OCI-LY3 (cell line): ENCODE measurements around the gene TACC2.

ENCODE experiments used
- H2AFZ ChIP-seq: fragments of 200-600, 300-600 bp; shearing (Covaris generic); 2 replicates; pipeline ENCODE4 v1.6.0; 2014; ENCODE audit warnings: antibody characterized with exemption, low read depth, low read length
- H3K27ac ChIP-seq: fragments of 200-600, 300-600 bp; sonication (generic); 2 replicates; pipeline ENCODE4 v1.5.1; 2014; ENCODE audit warnings: mild to moderate bottlenecking, low read length, moderate library complexity, mixed read lengths
- H3K27me3 ChIP-seq: fragments of 200-600, 300-600 bp; sonication (generic); 2 replicates; pipeline ENCODE4 v1.6.1; 2014; ENCODE audit warnings: low read depth, low read length, mixed read lengths
- H3K36me3 ChIP-seq: fragments of 200-600, 300-600 bp; sonication (generic); replicated peaks from 2 replicates; pipeline ENCODE3; 2014; ENCODE audit warnings: low read depth, low read length, mixed read lengths
- H3K4me1 ChIP-seq: fragments of 300-600, 200-600 bp; sonication (generic); 2 replicates; pipeline ENCODE4 v1.6.1; 2014; ENCODE audit warnings: low read length, mixed read lengths
- H3K4me2 ChIP-seq: fragments of 200-600, 300-600 bp; sonication (generic); 2 replicates; pipeline ENCODE4 v1.6.1; 2014; ENCODE audit warnings: low read length, mixed read lengths
- H3K4me3 ChIP-seq: fragments of 300-600, 200-600 bp; sonication (generic); 2 replicates; pipeline ENCODE4 v1.5.1; 2014; ENCODE audit warnings: antibody characterized with exemption, mild to moderate bottlenecking, low read length, moderate library complexity
- H3K79me2 ChIP-seq: fragments of 300-600, 200-600 bp; shearing (Covaris generic); 2 replicates; pipeline ENCODE4 v1.6.1; 2014; ENCODE audit warnings: mild to moderate bottlenecking, low read length, mixed read lengths
- H3K9ac ChIP-seq: fragments of 300-600, 200-600 bp; shearing (Covaris generic); 2 replicates; pipeline ENCODE4 v1.6.0; 2014; ENCODE audit warnings: mild to moderate bottlenecking, low read length, moderate library complexity
- H3K9me3 ChIP-seq: fragments of 200-600, 300-600 bp; shearing (Covaris generic); 2 replicates; pipeline ENCODE4 v1.6.1; 2014; ENCODE audit warnings: low read length, mixed read lengths; ENCODE audit not compliant: insufficient read depth
- H4K20me1 ChIP-seq: fragments of 200-600, 300-600 bp; sonication (generic); 2 replicates; pipeline ENCODE4 v1.6.1; 2016; ENCODE audit warnings: low read length, mixed read lengths; ENCODE audit not compliant: insufficient read depth
- CTCF ChIP-seq: fragments of 200-600, 300-600 bp; sonication (generic); IDR thresholded peaks from 2 replicates; pipeline ENCODE4 v1.5.1; 2014; ENCODE audit warnings: antibody characterized with exemption, low read length, low read depth
- EZH2phosphoT487 ChIP-seq: fragments of 200-600 bp; shearing (Covaris generic); IDR thresholded peaks from 2 replicates; pipeline ENCODE4 v1.6.1; 2018; ENCODE audit warnings: antibody characterized with exemption, mixed run types, low read depth

Gene TACC2

GRCh38 chr10:122301055-122301810 lies 312.3 kb downstream of the TACC2 start:
- TF ChIP-seq EZH2phosphoT487 (no peak), CTCF (no peak)
- Histone ChIP-seq H3K9ac (no peak overlapping the region), H2AFZ (no peak overlapping the region), H3K4me2 (no peak overlapping the region), H3K79me2 (no peaks in the 10 kb centered on the region), H3K4me3 (no peak overlapping the region), H3K27me3 (peaks cover 19% of the 10 kb centered on the region), H3K4me1 (peaks cover 41% of the 10 kb centered on the region), H3K27ac (no peak overlapping the region), H4K20me1 (no peaks in the 10 kb centered on the region), H3K36me3 (peaks cover 7% of the 10 kb centered on the region), H3K9me3 (0 out of 2 replicates have a peak, but pooled peaks cover 7% of the 10 kb centered on the region)

GRCh38 chr10:122301811-122302115 lies 312.8 kb downstream of the TACC2 start:
- Histone ChIP-seq H3K4me1 (peaks cover 41% of the 10 kb centered on the region), H3K27me3 (peaks cover 19% of the 10 kb centered on the region), H4K20me1 (no peaks in the 10 kb centered on the region), H3K4me3 (no peak overlapping the region), H3K9me3 (0 out of 2 replicates have a peak, but pooled peaks cover 7% of the 10 kb centered on the region), H3K9ac (no peak overlapping the region), H2AFZ (no peak overlapping the region), H3K79me2 (no peaks in the 10 kb centered on the region), H3K36me3 (peaks cover 7% of the 10 kb centered on the region), H3K27ac (no peak overlapping the region), H3K4me2 (no peak overlapping the region)
- TF ChIP-seq EZH2phosphoT487: no peak
- no peak for TF ChIP-seq CTCF

DNA sequence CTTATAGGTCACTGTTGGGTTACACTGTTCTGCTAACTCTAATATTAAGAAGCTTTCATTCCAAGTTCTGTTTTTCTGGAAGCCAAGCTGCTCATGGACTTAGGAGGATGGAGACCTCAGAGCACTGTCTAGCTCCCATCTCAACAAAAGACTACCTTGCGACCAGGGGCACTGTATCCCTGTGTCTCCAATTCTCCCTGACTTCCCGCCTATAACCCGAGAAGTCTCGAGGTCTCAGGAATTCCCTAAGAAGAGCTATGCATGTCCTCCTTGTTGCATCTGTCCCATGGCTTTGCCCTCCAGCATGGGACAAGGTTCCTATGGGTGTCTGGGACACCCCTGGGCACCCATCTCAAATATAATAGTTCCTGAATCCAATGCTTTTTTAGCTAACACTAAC lies 313.4 kb downstream of the TACC2 start:
- Histone ChIP-seq H2AFZ (no peak overlapping the region), H3K4me2 (no peak overlapping the region), H3K4me3 (no peak overlapping the region), H3K79me2 (no peaks in the 10 kb centered on the region), H3K36me3 (peaks cover 7% of the 10 kb centered on the region), H3K9ac (no peak overlapping the region), H3K4me1 (peaks cover 41% of the 10 kb centered on the region), H3K27ac (no peak overlapping the region), H4K20me1 (no peaks in the 10 kb centered on the region), H3K27me3 (peaks cover 16% of the 10 kb centered on the region), H3K9me3 (0 out of 2 replicates have a peak, but pooled peaks cover 7% of the 10 kb centered on the region)
- TF ChIP-seq EZH2phosphoT487 (no peak), CTCF (no peak)

GRCh38 chr10:122303271-122304053 lies 314.5 kb downstream of the TACC2 start:
- H3K4me2 ChIP-seq: no peak overlapping the region
- H3K27me3 ChIP-seq: peaks cover 16% of the 10 kb centered on the region
- no peaks in the 10 kb centered on the region for H4K20me1 ChIP-seq
- no peak overlapping the region for H3K27ac ChIP-seq
- H3K4me1 ChIP-seq: peaks cover 41% of the 10 kb centered on the region
- no peak overlapping the region for H3K4me3 ChIP-seq
- H3K79me2 ChIP-seq: no peaks in the 10 kb centered on the region
- H3K9me3 ChIP-seq: 0 out of 2 replicates have a peak, but pooled peaks cover 7% of the 10 kb centered on the region
- H3K9ac ChIP-seq: no peak overlapping the region
- no peak overlapping the region for H2AFZ ChIP-seq
- TF ChIP-seq EZH2phosphoT487 (no peak), CTCF (no peak)
- peaks cover 7% of the 10 kb centered on the region for H3K36me3 ChIP-seq
